HG03103 (cell line): ENCODE results near the gene PLAAT3.
"Not testable (repeated sequence)": the region's sequence is repeated elsewhere in the genome, so short reads cannot be mapped to it uniquely, and the experiment has no call there.

Experiments
- ATAC-seq: cut with Tn5 transposase; IDR thresholded peaks from one replicate; pipeline ENCODE4 v1.9.1; 2021; ENCODE audit warnings: low read depth; ENCODE audit not compliant: unreplicated experiment

PLAAT3 gene

GRCh38 chr11:63547061-63547460, 67.2 kb downstream of the PLAAT3 start:
- ATAC-seq = no peak

DNA sequence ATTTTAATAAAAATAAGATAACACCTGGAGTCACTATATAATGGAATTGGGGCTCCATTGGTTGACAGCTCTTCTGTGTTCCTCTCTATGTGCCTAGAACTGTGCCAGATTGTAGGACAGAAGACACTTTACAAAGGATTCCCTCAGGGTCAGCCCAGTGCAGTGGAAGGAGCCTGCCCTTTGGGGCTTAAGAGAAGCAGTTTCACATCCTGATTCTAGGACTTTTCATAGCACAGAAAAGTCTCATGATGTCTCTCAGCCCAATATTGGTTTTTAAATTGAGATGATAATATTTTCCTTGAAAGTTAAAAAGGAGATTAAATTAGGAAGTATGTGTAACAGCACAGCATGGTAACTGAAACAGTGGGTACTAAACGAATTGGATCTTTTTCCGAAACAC, 70.5 kb downstream of the PLAAT3 start:
- no peak for ATAC-seq

GRCh38 chr11:63542506-63542905, 71.7 kb downstream of the PLAAT3 start:
- not testable (repeated sequence) for ATAC-seq

DNA sequence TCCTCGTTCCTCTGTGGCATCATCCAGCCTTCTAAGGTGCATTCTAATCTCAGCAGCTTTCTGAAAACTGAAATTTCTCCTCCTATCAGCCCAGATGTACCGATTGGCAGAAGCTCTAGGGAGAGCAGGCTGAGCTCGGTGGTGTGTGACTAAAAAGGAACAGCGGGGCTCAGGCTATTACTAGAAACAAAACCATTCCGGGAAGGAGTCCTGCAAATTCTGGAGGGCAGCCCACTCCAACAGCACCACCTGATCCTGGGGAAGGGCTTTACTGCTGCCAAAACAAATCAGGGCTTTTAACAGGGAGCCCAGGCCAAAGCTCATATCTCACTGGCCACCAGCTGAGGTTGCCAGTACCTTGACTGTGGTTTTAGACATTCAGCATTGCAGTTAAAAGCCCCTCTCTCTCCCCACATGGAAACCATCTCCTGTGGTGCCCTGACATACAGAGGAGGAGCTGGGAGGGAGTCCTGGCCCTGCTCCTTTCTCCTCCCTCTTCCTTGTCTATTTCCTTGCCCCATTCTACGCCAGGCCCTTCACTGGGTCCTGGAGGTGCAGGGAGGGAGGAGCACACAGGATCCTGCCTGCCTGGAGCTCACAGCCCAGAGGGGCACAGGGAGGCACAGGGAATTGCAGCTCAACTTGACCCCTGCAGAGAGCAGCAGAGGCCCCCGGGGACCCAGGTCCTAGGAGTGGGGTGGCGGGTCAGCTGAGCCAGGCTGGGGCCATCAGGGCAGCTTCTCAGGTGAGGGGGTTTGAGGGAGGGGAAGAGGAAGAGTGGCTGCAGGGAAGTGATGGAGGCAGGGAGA, 76.7 kb downstream of the PLAAT3 start:
- no peak for ATAC-seq

DNA sequence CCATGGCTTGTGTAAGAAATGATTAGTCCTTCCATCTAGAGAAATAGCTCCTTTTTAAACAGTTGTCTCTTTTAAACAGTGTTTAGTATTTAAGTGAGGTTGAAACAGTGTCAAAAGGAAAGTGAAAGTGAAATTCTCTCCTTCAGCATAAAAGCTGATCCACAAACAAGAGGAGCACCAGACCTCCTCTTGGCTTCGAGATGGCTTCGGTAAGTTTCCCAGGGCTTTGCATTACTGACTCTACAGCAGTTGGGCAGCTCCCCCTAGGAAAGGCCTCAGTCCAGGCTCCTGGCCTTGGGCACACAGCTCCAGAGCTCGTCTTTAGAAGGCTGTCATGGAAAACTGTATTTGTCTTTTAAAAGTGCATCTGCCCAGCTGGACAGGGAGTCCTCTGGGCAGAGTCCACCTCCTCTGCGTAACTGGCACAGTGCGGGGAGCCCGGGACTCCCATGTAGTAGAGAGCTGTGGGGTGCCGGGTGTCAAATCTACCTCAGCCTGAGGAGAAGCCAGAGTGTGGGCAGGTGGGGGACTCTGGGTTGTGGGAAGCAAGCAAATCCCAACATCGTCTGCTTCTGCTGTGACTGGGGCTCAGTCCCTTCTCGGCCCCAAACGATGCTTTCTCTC, 77.5 kb downstream of the PLAAT3 start, which contains the start of gene PLAAT4:
Gene PLAAT4, plus strand, starts transcription at position 140 of the 624 bp plus-strand sequence. Its CDS starts 61 bp downstream, at position 201.
- no peak for ATAC-seq

- no peak for ATAC-seq
Measured at GRCh38 chr11:63535734-63536133, 78.5 kb downstream of the PLAAT3 start.

DNA sequence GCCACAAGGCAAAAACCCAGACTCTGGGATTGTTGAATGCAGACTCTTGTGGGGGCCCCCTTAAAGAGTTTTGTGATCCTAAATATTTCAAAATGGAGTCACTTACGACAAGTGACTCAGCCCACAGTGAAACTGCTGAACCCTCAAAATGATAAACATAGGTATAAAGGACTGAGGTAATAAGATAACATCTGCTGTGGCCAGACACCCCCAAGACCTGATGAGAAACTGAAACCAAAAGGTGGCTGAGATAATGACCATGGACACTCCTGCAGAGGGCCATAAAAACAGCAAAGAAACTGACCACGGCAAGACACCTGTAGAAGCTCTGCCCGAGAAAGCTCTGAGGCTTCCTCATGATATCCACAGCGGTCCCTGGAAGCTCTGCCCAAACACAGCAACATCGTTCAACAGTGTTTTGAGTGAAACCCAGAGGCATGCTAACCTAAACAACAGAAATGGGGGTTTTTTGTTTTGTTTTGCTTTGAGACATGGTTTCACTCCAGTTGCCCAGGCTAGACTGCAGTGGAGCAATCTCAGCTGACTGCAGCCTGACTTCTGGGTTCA, 79.3 kb downstream of the PLAAT3 start:
- no peak for ATAC-seq

DNA sequence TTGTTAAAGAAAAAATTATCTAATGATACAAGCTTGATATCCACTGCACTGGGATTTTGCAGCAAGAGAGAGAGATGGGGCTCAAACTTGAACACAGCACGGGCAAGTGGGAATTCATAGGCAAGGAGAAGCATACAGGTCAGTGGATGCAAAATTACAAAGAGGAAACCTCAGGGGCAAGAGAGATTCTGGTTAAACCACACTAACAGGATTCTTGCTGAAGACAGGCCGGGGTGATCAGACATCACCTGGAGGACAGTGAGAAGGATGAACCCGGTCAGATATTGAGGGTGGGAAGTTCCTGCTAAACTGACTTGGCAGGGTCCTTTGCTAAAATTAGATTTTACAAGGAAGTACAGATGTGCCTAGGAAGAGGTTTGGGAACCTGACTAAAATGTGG, 80.2 kb downstream of the PLAAT3 start:
- no peak for ATAC-seq

DNA sequence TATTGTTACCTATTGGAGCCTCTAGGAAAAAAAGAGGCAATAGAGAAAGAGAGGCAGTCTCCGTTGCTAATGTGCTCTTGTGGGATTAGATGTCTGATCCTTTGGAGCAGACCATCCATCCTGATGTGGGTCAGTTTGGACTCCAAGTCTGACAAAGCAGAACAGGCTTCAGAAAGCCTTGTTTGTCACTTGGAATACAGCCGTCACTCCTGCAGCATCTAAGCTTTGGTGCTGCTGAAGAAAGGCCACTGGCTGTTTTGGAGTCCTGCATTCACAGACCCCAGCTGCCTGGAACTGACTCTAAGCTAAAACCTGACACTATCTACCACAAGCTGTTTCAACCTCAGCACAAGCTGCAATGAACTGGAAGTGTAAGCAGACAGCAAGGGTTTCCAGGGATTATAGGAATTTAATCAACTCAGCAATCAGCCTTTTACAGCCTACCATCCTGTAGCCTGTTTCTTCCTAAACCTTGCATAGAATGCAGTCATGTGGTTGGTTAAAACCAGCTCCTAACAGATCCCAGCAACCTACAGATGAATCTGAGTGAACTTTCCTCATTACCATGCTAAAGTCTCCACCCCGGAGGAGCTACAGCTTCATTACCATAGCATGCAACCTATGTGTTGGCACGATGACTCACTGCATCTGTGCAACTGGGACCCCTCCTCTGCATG, 81.3 kb downstream of the PLAAT3 start:
- ATAC-seq = no peak

DNA sequence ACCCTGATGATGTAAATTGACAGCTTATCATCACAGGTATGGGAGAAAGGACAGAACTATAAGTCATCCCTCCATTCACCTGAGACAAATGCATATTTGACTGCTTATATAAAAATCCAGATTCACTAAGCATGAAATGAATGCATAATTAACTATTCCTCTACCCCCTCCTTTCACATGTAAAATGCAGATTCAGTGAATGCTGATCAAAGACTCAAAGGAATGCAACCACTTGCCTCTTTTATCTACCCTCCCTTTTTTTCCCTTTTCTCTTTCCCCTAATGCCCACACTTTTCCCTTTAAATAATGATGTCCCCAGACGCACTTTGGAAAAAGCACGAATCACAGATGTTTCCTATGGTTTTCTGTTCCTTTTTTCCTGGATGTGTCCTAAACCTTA, 82.1 kb downstream of the PLAAT3 start:
- ATAC-seq = no peak

GRCh38 chr11:63531074-63531792, 83.0 kb downstream of the PLAAT3 start:
- peak; percentile 68 for ATAC-seq

- ATAC-seq = no peak
Measured at GRCh38 chr11:63530021-63530420, 84.2 kb downstream of the PLAAT3 start.

DNA sequence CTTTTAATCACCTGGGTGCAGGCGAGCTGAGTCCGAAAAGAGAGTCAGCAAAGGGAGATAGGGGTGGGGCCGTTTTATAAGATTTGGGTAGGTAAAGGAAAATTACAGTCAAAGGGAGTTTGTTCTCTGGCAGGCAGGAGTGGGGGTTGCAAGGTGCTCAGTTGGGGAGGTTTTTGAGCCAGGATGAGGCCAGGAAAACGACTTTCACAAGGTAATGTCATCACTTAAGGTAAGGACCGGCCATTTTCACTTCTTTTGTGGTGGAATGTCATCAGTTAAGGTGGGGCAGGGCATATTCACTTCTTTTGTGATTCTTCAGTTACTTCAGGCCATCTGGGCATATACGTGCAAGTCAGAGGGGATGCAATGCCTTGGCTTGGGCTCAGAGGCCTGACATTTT, 84.9 kb downstream of the PLAAT3 start:
- ATAC-seq = not testable (repeated sequence)

DNA sequence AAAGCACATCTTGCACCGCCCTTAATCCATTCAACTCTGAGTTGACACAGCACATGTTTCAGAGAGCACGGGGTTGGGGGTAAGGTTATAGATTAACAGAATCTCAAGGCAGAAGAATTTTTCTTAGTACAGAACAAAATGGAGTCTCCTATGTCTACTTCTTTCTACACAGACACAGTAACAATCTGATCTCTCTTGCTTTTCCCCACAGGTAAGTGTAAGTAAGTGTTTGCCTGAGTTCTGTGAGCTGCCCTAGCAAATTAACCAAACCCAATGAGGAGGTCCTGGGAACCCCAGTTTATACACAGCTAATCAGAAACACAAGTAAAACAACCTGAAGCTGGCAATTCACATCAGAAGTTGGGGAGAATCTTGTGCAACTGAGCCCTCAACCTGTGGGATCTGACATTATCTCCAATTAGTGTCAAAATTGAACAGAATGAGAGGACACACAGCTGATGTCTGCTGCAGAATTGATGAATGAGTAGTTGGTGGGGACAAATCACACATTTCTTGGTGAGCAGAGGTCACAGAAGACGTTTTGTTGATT, 85.4 kb downstream of the PLAAT3 start:
- ATAC-seq = not testable (repeated sequence)

GRCh38 chr11:63528156-63528555, 86.1 kb downstream of the PLAAT3 start:
- ATAC-seq = not testable (repeated sequence)

DNA sequence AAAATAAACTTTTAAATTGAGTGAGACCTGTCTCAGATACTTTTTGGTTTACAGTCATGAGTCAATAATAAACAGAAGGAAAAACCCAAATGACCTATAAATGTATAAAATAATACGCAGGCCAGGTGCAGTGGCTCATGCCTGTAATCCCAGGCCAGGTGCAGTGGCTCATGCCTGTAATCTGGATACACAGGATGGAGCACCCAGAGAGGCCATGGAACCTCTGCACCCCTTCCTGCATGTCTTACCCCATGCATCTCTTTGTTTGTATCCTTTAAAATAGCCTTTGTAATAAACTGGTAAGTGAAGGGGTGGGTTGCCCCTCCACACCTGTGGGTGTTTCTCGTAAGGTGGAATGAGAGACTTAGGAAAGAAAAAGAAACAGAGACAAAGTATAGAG, 86.6 kb downstream of the PLAAT3 start:
- ATAC-seq = no peak
